OCI-M2 (cell line): ENCODE data around the gene FUNDC1.

Experiments used
- DNase-seq: peaks from one replicate; lab custom pipeline; 2025; ENCODE audit not compliant: unreplicated experiment; lab: John Stamatoyannopoulos, UW

Gene FUNDC1

DNA sequence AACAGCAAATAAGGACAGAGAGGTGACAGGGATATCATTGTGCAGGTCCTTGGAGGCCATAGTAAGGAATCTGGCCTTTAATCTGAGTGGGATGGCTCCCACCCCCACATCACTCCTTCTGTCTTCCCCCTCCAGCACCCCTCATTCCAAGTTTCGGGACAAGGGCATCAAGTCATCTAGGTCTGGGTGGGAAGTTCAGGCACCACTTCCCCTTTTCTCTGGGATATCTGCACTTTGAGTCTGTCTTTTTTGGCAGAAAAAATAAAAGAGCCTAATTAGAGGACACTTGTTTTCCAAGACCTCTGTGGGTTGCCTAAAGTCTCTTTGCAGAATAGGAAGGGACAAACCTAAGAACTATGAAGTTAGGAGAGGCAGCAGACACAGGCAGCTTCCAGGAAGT lies 60.1 kb downstream of the FUNDC1 start:
- no peak for DNase-seq

DNA sequence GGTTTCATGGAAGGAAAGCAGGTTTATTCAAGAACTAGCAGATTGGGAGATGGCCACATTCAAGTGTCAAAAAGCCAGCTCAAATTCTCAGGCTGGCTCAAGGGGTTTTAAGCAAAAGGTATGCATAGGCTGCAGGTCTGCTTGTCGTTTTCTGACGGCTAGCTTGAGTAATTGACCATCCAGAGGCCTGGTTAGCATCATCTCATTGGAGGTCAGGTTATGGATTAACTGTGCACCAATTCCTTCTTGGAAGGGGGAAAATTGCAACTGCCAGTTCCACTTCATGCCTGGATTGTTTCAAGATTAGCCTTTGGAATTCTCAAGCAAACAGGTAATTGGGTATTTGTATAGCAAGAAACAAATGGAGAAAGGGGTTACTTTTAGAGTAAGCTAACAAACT lies 62.1 kb downstream of the FUNDC1 start:
- DNase-seq, result no peak

DNA sequence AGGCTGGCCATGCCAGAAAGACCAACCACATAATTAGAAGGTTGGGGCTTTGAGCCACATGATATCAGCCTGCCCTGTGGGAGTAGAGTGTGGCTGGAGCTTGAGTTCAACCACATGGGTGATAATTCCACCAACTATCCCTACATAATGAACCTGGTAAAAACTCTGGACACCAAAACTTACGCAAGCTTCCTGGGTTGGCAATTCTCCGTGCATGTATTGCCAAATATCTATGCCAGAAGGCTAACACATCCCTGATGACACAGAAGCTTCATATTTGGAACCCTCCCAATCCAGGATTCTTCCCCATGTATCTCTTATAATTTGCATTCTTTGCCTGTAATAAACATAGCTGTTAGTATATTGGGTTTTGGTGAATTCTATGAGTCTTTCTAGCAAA lies 68.2 kb downstream of the FUNDC1 start:
- DNase-seq, result no peak
